HG03521 (cell line): Measurements from ENCODE around the gene CABLES2.

Experiments
- ATAC-seq: cut with Tn5 transposase; IDR thresholded peaks from one replicate; pipeline ENCODE4 v1.9.1; 2021; ENCODE audit warnings: mild to moderate bottlenecking, moderate library complexity; ENCODE audit not compliant: unreplicated experiment

Gene CABLES2, protein sequence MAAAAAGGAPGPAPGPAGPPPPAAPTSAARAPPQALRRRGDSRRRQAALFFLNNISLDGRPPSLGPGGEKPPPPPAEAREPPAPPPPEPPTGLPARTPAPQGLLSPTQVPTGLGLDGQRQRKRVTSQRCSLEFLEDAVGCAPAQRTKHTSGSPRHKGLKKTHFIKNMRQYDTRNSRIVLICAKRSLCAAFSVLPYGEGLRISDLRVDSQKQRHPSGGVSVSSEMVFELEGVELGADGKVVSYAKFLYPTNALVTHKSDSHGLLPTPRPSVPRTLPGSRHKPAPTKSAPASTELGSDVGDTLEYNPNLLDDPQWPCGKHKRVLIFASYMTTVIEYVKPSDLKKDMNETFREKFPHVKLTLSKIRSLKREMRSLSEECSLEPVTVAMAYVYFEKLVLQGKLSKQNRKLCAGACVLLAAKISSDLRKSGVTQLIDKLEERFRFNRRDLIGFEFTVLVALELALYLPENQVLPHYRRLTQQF

DNA sequence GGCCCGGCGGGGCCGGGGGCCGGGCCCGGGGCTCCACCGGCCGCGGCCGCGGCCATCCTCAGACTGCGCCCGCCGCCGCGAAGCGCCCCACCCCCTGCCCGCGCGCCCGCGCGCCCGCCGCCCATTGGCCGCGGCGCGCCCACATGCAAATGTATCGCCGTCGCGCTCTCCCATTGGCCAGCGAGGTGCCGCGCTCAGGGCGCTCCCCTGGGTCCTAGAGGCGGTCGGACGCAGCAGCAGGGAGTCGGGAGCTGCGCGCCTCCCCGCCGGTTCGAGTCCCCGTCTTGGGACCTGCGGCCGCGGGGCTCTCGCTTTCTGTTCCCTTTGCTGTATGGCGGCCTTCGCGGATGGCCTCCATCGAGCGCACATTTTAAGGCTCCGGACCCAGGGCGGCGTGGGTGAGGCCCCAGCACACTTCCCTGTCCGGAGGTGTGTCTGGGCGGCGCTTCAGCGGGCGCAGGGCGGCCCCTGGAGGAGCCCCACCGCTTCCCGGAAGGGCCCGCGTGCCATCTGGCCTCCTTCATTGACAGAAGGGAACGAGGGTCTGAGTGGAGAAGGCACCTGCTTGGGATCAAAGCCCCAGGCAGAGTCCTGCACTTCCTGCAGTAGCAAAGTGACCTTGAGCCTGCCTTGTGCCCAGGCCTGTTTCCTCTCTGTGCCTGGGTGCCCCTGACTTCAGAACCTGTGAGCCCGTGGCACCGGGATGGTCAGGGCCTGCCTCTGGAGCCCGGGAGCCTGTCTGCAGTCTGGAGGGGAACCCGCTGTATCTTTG lies at the start of gene CABLES2:
CABLES2 (minus strand) TSS at position 65 of the 772 bp plus-strand sequence; CDS start at position 56, 9 bp downstream.
- peak; percentile 86 for ATAC-seq

GRCh38 chr20:62455929-62456328 lies 48.8 kb upstream of the CABLES2 start:
- ATAC-seq, result no peak

- no peak for ATAC-seq
These were observed 48.0 kb upstream of the CABLES2 start for GRCh38 chr20:62454904-62455636.

GRCh38 chr20:62453186-62453808 lies 46.2 kb upstream of the CABLES2 start:
- no peak for ATAC-seq

GRCh38 chr20:62452475-62453095 lies 45.5 kb upstream of the CABLES2 start:
- no peak for ATAC-seq

DNA sequence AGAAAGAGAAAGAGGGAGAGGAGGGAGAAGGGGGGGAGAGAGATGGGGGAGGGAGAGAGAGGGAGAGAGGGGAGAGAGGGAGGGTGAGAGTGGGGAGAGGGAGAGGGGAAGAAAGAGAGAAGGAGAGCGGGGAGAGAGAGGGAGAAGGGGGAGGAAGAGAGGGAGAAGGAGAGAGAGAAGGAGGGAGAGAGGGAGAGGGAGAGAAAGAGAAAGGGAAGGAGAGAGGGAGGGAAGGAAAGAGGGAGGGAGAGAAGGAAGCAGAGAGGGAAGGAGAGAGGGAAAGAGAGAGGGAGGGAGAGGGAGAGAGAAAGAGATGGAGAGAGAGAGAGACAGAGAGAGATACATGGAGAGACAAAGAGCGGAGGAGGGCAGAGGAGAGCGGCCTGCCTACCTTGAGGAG lies 44.9 kb upstream of the CABLES2 start:
- no peak for ATAC-seq

DNA sequence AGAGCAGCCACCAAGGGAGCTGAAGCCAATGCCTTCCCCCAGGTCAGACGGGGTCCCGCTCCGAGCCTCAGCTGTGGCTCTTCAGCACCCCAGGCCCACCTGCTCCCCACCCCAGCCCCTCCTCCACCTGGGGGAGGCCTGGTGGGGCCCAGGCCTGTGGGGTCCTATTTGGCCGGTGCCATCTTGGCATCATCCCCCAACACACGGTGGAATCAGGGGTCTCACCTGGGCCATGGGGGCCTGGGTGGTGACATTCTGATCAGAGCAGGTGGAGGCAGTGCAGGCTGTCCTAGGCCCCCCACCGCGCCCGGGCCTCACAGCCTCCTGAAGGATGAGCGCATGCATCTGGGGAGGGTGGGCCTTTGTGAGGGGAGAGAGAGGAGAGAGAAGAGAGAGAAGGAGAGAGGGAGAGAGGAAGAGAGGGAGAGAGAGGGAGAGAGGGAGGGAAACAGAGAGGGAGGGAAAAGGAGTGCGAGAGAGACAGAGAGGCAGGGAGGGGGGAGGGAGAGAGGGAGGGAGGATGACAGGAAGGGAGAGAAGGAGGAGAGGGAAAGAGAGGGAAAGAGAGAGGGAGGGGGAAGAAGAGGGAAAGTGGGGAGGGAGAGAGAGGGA lies 44.2 kb upstream of the CABLES2 start:
- no peak for ATAC-seq

GRCh38 chr20:62449951-62450691 lies 43.0 kb upstream of the CABLES2 start:
- ATAC-seq, result no peak

GRCh38 chr20:62448788-62449187 lies 41.7 kb upstream of the CABLES2 start:
- ATAC-seq, result no peak

DNA sequence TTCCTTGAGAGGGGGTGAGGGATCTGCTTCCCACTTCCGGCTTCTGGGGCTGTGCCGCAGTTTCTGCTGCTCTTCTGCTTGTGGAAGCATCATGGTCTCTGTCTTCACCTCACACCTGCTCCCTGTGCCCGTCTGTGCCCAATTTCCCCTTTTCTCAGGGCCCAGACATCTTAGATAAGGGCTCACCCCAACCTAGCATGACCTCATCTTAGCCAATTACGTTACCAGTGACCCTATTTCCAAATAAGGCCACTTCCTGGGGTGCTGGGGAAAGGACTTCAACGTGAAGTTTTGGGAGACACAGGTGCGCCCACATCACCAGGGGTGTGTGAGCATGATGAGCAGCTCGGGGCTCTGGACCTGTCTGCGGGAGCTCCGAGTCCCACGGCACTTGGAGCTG lies 41.0 kb upstream of the CABLES2 start:
- no peak for ATAC-seq

DNA sequence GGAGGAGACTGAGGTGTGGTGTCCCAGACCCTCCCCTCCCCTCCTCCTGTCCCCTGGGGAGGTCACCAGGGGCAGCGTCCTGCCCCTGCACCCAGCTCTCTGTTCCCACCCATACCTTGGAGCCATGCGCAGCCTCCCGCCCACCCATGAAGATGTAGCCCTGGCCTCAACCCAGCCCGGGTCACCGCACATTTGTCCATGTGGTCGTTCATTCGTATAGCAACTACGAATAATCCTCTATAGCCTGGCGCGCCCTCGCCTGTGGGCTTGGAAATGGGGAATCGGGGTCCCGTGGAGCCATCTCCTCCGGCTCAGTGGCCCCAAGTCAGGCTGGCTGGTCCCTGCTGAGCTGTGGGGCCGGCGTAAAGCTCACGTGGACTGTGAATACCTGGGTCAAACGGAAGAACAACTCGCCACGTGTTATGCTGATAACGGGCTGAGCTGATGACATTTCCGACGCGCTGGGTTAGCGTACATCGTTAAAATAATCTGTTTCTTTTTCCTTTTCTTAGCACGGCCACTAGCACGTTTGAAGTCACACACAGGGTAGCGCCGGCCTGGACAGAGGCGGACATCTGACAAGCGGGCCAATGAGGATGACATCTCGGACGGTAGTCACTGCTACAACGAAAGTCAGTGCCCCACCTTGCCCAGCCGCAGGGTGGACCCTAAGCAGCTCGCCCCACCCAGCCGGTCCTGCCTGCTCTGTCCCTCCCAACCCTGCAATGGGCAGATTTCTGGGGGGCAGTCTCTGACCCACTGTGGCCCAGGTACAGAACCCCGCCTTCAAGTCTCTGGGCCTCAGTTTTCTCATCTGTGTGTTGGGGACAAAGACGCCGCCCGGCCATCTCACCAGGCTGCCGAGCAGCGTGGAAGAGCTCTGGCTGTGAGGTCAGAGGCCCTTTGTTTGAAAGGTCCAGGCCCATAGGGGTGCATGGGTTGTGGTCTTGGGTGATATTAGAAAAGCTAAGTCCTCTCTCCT lies 40.1 kb upstream of the CABLES2 start:
- ATAC-seq, result no peak

DNA sequence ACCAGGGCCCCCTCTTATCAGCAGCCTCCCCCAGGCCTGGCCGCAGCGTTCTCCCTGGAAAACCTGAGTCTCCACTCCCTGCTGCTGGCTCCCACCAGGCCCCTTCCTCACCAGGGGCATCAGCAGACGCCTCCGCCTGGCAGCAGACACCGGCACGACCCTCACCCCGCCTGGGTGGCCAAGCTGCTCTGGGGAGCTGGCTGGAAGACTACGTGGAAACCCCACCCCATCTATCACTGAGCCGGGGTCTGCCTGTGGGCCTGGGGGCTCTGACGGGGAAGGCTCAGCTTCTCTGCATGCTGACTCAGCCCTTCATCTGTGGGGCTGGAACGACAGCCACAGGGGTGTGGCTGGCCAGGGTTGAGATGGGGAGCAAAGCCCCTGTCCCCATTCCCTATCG lies 39.4 kb upstream of the CABLES2 start:
- ATAC-seq, result no peak

- no peak for ATAC-seq
These were observed 38.7 kb upstream of the CABLES2 start for GRCh38 chr20:62445553-62446340.

- ATAC-seq, result no peak
These were observed 37.2 kb upstream of the CABLES2 start for GRCh38 chr20:62444286-62444685.

DNA sequence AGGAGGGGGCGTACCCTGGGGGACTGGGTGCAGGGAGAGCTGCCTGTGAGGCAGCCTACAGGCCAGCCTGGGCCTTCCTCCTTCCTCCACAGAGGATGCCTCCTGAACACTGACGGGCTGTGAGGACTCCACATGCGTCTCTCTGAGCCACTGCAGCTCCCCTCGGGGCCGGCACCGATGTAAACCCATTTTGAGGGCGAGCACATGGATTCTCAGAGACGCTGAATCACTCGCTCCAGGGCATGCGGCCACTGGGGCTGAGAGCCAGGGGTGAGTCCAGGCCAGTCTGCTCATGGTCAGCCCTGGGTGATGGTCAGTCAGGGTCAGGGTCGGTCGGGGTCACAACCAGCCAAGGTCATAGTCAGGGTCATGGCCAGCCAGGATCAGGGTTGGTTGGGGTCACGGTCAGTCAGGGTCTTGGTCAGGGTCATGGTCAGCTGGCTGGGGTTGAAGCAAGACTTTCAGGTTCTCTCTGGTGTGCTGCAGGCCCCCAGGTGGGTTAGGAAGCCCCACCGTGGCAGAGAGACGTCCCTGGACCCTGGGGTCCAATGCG lies 35.0 kb upstream of the CABLES2 start:
- no peak for ATAC-seq

- ATAC-seq, result no peak
These were observed 32.1 kb upstream of the CABLES2 start for GRCh38 chr20:62439218-62439617.

DNA sequence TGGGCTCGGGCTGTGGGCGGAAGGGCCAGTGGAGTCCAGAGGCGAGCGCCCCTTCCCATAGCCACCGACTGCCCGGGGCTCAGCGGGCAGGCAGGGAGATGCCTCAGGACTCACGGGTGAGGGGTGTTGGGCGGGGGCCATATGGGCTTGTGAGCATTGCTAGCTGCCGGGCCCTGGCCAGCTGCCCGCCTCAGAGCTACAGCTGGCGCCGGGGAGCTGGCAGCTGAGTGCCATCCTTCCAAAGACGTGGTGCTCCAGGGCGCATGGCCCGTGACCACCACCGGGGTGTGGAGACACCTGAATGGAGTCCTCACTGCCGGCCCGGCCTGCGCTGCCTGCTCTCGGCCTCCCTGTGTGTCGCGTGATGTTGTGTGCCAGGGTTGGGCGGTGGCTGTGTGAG lies 30.8 kb upstream of the CABLES2 start:
- no peak for ATAC-seq
